ENCODE data around the gene IARS2.

DNA sequence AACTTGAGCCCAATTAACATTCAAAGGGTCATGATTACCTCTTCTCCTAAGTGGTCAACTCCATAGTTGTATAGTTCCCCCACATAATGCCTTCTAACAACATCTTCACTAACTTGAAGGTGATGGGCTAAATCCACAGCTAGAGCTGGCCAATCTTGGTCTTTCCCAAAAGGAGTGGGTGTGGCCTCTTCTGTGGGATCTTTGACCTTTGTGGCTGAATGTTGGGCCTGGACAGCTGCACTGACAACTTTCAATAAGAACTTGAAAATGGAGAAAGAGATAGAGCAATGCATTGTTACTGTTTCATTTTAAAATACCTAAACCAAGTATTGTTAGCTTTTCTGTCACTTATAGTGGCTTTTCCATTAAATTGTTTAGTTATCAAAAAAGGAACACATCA, 59.2 kb downstream of the IARS2 start:
- TF ChIP-seq, protein P1, sequence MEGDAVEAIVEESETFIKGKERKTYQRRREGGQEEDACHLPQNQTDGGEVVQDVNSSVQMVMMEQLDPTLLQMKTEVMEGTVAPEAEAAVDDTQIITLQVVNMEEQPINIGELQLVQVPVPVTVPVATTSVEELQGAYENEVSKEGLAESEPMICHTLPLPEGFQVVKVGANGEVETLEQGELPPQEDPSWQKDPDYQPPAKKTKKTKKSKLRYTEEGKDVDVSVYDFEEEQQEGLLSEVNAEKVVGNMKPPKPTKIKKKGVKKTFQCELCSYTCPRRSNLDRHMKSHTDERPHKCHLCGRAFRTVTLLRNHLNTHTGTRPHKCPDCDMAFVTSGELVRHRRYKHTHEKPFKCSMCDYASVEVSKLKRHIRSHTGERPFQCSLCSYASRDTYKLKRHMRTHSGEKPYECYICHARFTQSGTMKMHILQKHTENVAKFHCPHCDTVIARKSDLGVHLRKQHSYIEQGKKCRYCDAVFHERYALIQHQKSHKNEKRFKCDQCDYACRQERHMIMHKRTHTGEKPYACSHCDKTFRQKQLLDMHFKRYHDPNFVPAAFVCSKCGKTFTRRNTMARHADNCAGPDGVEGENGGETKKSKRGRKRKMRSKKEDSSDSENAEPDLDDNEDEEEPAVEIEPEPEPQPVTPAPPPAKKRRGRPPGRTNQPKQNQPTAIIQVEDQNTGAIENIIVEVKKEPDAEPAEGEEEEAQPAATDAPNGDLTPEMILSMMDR (IDR thresholded peaks at IDR 0.05), result no peak
- TF ChIP-seq POLR2A (IDR thresholded peaks at IDR 0.05), result no peak
